Activated naive CD4-positive, alpha-beta T cell treated with anti-CD3 and anti-CD28 coated beads, Interleukin-2, amount 50 U/mL, for 24 hours (primary cell): ENCODE results near the gene BCAP31.

Experiments
- H3K27ac Mint-ChIP-seq: one replicate; pipeline ENCODE4 v1.8.0; 2021; ENCODE audit warnings: mild to moderate bottlenecking, mixed read lengths
- H3K27me3 Mint-ChIP-seq: one replicate; pipeline ENCODE4 v1.8.0; 2021; ENCODE audit warnings: mixed read lengths
- H3K36me3 Mint-ChIP-seq: one replicate; pipeline ENCODE4 v1.8.0; 2021; ENCODE audit warnings: mixed read lengths
- H3K4me1 Mint-ChIP-seq: one replicate; pipeline ENCODE4 v1.8.0; 2021; ENCODE audit warnings: mixed read lengths
- H3K4me3 Mint-ChIP-seq: one replicate; pipeline ENCODE4 v1.8.0; 2021; ENCODE audit warnings: mild to moderate bottlenecking, mixed read lengths
- H3K9me3 Mint-ChIP-seq: one replicate; pipeline ENCODE4 v1.8.0; 2021; ENCODE audit warnings: mixed read lengths

BCAP31 gene

DNA sequence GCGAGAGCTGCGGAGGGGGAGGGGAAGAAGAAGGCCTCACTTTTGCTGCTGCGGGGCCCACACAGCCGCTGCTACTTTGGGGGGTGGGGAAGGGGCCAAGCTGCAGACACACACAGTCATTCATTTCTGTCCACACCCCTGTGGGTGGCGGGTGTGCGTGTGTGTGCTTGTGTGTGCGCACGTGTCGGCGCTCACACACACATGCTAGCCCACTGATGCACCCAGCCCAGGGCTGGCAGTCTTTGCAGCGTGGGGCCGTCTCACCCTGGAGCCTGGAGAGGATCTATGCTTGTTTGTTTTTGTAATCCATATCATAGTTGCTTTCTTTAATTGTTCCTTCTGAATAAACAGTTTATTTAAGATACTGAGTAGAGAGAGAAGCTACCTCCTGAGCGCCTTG, 73.2 kb downstream of the BCAP31 start:
- H3K4me1 Mint-ChIP-seq: no peaks in the 10 kb centered on the region
- peaks cover 3% of the 10 kb centered on the region for H3K27me3 Mint-ChIP-seq
- H3K27ac Mint-ChIP-seq: no peak overlapping the region
- no peaks in the 10 kb centered on the region for H3K9me3 Mint-ChIP-seq
- H3K36me3 Mint-ChIP-seq: no peaks in the 10 kb centered on the region
- no peak overlapping the region for H3K4me3 Mint-ChIP-seq
